Testis (tissue), 2 donors: Measurements from ENCODE around the gene PRAME.

ENCODE experiments used
- CTCF ChIP-seq, 3 experiments: fragments of 450-650 bp in 2 of 3; fragments of 200-600 bp in 1 of 3; sonication (generic) in 1 of 3; IDR thresholded peaks; one replicate each; pipeline ENCODE4 v1.5.1; 2016 to 2019; ENCODE audit warnings: antibody characterized with exemption in 3 of 3, mild to moderate bottlenecking in 2 of 3, moderate library complexity in 1 of 3
- POLR2A ChIP-seq: fragments of 450-650 bp; IDR thresholded peaks from one replicate; pipeline ENCODE4 v1.6.1; 2017; ENCODE audit warnings: antibody characterized with exemption, mild to moderate bottlenecking, moderate library complexity

- TF ChIP-seq POLR2A (no peak), CTCF (IDR thresholded peaks at IDR 0.05) (no peak)
Measured at GRCh38 chr22:22595001-22595835, 36.2 kb upstream of the PRAME start.
